ENCODE data around the gene SHB.

The SHB gene

GRCh38 chr9:38022203-38022895 lies 46.7 kb downstream of the SHB start:
- peak in 1 of 2 experiments; percentile 21 for DNase-seq

- no peak for DNase-seq
These were observed 48.6 kb downstream of the SHB start for GRCh38 chr9:38020151-38021076.

GRCh38 chr9:38019731-38020130 lies 49.3 kb downstream of the SHB start:
- no peak for DNase-seq

DNA sequence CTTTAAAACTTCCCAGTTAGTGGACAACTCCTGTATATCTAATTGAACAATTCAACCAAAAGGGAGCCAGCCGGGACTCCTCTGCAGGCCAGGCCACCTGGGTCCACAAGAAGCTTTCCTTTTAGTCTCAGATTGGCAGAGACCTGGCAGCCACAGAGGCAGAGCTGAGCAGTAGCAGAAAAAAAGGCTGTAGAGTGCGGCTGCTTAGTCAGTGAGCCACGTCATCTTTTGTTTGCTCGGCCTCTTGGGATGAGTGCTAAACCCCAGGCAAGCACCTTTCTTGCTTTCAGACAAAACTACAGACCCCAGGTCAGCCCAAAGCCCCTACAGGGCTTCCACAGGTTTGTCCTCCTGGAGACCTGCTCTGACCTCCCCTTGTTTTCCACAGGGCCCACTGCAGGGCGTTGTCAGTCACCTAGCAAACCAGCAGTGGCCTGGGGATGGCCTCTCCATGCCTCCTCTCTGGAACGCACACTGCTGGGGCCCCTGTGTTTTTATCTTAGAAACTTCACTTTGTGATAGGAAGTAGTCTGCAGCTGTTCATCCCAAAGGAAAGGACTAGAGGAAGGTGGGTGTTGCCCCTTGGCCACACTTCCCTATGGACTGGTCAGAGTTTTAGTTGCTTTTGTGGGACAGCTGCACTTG lies 49.9 kb downstream of the SHB start:
- peak; percentile 25 to 37 for DNase-seq

GRCh38 chr9:38018241-38018957 lies 50.6 kb downstream of the SHB start:
- DNase-seq, result no peak

DNA sequence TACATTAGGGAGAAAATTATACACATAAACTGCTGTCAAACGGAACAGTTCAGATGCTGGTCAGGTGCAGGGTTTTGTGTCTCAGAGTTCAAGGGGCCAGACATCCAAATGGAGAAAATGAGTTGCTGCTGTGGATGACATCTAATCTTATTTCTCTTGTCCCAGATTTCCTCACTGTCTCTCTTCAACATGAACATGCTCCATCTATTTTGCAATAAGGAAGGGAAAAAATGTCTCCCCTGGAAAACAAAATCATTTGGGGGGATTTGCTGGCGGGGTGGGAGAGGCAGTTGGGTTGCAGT lies 51.2 kb downstream of the SHB start:
- DNase-seq, result no peak

DNA sequence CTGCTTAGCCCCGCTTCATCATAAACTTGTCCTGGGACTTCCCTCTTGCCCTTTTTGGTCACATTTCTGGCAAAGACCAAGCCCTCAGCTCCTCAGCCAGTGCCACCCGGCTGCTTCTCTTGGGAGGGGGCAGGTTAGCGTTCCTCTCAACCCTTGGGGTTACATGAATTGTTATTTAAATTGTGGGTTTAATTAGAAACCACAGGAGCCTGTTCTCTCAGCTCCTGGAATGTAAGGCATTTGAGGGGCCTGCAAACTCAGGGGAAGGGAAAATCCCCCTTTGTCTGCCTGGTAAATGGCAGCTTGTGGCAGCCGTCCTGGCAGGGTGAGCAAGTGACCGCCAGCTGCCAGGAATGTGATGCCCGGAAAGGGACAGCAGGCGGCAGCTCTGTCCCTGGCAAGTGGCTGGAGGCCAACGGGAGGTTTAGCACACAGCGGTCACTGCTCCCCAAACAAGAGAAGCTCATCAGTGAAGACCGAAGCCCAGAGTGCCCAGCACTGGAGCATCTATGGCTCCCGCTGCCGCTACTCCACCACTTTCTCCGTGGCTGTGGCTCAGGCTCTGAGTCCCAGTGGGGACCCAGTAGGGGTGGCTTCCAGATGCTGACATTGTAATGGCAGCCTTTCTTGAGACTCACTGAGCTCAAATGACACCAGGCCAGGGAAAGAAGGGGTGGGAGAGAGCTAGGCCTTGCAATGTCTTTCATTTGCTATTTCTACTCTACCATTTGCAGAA lies 51.7 kb downstream of the SHB start:
- DNase-seq, result peak; percentile 37 to 60

DNA sequence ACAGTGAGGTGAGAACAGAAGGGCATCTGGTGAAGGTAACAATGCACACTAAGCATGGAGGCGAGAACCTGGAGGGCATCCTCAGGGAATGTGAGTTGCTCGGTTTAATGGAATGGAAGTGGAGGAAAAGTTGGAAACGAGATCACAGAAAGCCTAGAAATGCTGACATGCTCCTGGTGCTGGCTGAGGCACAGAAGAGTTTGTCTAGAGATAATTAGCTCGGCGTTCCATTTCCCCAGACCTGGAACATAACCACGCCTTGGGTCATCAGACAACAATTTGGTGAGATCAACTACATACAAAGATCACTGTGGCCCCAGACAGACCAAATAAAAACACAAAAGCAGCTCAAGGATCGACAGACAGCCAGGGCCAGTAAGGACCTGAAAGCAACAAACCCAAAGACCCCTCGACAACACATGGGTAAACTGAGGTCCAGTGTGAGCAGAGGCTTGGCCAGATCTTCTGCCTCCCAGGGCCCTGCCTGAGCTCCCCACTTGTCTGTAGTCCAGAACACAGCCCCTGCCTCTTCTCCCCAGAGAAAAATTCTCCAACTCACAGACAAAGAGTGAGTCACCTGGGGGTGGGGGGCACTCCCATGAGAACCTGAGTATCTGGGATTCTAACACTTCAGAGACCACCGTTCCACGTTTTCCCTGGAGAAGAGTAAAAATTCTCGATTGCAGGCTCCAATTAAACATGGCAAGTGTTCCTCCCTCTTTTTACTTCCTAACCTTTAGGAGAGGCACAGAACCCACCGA lies 52.5 kb downstream of the SHB start:
- no peak for DNase-seq

- DNase-seq, result no peak
These were observed 53.1 kb downstream of the SHB start for GRCh38 chr9:38015906-38016305.

- no peak for DNase-seq
These were observed 53.8 kb downstream of the SHB start for GRCh38 chr9:38015266-38015665.

DNA sequence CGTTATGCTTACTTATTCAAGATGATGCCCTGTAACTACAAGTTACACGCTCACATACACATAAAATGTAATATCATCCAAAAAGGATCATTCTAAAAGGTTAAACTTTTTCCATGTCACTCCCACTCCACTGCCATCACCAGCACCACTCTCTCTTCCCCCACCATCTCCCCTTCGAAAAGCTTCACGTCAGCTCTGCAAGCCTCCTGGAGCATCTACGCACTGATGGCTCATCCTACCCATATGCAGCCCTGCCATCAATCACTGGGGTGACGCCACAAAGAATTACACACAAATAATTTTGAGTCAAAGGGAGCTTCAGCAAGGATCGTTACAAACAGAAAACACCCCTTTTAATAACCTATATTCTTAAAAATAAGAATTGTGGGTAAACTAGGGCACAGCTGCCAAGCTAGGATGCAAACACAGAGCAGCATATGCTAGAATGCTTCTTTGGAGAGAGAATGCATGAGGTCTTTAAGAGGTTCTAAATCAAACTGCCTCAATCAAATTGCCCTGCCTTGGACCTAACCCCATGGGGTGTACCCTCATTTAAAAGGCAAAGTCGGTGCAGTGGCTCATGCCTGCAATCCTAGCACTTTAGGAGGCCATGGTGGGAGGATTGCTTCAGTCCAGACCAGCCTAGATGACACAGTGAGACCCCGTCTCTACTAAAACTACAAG lies 56.1 kb downstream of the SHB start:
- DNase-seq, result no peak

DNA sequence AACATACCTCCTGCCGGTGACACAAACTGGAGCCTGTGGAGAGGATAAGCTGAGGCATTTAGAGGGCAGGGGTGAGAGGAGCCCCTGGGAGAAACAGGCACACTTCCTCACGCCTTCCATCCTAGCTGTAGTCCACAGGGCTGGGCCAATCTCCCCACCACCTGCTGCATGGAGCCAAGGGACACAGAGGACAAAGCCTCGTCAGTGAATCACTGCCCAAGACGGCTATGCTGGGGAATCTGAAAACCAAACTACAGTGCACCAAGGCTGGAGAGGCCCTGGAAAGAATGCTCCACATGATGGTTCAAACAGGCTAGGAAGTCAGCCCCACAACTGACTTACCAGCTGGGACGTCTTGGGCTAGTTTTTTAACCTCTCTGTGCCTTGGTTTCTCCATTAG lies 57.0 kb downstream of the SHB start:
- no peak for DNase-seq

GRCh38 chr9:38010918-38011704 lies 57.9 kb downstream of the SHB start:
- no peak for DNase-seq

- no peak for DNase-seq
These were observed 59.0 kb downstream of the SHB start for GRCh38 chr9:38009990-38010389.

GRCh38 chr9:38009035-38009501 lies 60.0 kb downstream of the SHB start:
- no peak for DNase-seq

DNA sequence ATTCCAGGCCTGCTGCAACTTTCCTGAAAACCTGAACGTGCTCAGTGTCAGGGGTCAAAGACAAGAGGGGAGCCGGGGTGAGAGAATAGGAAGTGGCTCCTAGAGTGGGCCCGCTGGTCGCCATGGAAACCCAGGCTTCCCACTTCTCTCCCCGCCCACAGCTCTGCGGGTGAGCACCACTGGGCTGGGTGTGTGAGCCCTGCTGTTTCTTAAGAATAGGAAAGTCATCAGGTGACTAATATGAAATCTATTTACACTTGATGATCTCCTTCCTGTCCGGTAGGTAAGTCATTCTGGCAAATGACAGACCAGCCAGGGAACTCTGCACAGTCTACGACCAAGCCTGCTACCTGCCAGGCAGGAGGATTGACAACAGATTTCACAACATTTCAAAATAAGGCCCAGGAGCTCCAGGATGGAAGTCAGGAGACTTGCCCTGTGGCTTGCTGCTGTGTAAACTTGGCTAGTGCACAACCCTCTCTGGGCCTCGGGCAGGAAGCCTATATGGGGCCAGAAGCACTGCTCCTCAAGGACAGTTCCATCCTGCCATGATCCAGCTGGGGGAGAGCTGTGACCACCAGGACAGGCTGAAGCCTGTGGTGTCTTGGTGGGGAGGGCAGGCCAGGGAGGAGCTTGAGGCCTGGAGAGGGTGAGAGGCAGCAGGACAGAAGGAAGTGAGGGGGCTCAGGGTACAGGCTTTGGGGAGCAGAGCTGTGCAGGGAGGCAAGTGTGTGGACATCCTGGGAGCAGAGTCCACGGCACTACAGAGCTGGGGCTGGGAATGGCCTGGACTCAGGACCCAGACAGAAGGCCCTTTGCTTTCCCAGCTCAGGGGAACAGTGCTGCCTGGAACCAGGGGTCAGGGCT lies 60.6 kb downstream of the SHB start:
- DNase-seq, result no peak

GRCh38 chr9:38007016-38007415 lies 62.0 kb downstream of the SHB start:
- no peak for DNase-seq

GRCh38 chr9:38006163-38006562 lies 62.9 kb downstream of the SHB start:
- DNase-seq, result no peak

All from SHP77 (cell line).